GM13977 (cell line): ENCODE measurements around the gene TEN1.

ENCODE experiments used
- DNase-seq: peaks from one replicate; pipeline ENCODE4 v3.0.0; 2012; ENCODE audit warnings: low spot score
- in situ Hi-C: fragments of 300-500 bp; cut with MboI; formaldehyde crosslinking; loops from one replicate; pipeline ENCODE4 v1.12.0; 2022; ENCODE audit warnings: low sequenced_read_pairs, low pct_unique_long_range_greater_than_20kb, mixed read lengths, inconsistent platforms; ENCODE audit not compliant: unreplicated experiment
- TF ChIP-seq, protein P1 (sequence below): IDR thresholded peaks from 2 replicates; pipeline ENCODE4 v1.5.1; 2012; ENCODE audit warnings: mild to moderate bottlenecking, control low read depth; ENCODE audit not compliant: insufficient read depth; ENCODE audit errors: extremely low read depth, missing control alignments

Gene TEN1

DNA sequence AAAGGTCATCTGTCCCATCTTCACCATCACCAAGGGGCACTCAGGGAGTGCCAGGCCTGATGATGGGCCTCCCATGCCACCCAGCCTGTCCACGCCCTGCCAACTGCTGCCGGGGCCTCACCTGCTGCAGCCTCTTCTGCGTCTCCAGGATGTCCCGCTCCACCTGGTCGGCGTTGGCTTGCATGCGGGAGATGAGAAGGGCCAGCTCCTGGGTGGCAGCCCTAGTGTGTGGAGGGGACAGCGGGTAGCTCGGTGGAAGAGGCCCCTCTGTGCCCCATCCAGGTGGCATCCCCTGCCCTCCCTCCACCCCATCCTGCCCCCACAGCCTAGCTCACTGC is 44.8 kb downstream of the TEN1 start:
- DNase-seq, result no peak
- TF ChIP-seq, protein P1, sequence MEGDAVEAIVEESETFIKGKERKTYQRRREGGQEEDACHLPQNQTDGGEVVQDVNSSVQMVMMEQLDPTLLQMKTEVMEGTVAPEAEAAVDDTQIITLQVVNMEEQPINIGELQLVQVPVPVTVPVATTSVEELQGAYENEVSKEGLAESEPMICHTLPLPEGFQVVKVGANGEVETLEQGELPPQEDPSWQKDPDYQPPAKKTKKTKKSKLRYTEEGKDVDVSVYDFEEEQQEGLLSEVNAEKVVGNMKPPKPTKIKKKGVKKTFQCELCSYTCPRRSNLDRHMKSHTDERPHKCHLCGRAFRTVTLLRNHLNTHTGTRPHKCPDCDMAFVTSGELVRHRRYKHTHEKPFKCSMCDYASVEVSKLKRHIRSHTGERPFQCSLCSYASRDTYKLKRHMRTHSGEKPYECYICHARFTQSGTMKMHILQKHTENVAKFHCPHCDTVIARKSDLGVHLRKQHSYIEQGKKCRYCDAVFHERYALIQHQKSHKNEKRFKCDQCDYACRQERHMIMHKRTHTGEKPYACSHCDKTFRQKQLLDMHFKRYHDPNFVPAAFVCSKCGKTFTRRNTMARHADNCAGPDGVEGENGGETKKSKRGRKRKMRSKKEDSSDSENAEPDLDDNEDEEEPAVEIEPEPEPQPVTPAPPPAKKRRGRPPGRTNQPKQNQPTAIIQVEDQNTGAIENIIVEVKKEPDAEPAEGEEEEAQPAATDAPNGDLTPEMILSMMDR, result no peak
- in situ Hi-C loops, result no loop called here

DNA sequence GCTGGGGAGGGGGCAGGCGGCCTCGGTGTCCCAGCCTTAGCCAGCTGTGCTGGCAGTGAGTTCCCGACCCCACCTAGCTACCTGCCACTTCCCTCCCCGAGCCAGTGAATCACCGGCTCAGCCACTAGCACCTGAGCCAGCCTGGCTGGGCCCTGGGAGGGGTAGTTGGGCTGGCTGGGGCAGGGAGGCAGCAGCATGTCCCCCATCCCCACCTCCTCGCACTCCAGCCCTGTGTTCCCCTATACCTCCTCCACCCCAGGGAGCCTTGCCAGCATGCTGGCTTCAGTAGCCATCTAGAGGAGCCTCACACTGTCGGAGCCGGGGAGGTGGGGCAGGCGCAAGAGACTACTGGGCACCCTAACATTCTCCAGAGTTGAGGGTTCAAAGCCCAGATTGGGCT is 45.3 kb downstream of the TEN1 start:
- DNase-seq, result no peak
- TF ChIP-seq, protein P1, result no peak
- in situ Hi-C loops, result no loop called here

DNA sequence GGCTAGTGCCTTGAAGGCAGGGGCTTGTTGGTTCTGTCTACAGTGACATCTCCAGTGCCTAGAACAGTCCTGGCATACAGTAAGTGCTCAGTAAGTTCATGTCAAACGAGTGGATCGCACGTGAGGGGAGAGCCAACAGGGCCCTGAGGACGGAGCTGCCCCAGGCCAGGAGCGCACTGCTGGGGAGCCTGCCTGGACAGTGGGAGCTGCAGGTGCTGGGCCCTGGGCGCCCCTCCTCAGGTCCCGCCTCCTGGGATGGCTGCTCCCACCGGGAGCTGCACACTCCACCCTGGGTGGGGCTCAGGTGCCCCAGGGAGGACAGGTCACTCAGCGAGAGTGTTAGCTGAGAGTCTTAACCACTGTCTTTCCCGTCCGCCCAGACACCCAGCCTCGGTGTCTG is 46.3 kb downstream of the TEN1 start:
- DNase-seq, result no peak
- TF ChIP-seq, protein P1, result no peak
- in situ Hi-C loops, result no loop called here

DNA sequence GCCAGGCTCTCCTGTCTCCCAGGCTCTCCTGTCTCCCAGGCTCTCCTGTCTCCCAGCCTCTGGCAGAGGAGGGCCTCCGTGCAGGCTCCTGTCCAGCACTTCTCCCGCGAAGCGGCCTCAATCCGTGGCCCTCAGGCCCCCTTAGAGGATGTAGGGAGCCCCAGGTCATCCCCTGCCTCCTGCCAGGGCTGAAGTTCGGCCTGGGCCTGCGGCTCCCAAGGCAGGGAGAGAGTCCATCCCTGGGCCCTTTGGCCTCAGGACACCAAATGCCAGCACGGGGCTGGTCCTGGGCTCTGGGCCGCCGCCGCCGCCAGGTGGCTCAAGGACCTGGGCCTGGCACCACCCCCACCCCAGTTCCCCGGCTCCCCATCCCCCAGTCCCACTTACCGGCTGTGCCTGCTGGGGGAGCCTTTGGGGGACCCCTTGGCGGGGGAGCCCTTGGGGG is 47.7 kb downstream of the TEN1 start:
- no peak for DNase-seq
- TF ChIP-seq, protein P1, result no peak
- in situ Hi-C loops, result no loop called here

DNA sequence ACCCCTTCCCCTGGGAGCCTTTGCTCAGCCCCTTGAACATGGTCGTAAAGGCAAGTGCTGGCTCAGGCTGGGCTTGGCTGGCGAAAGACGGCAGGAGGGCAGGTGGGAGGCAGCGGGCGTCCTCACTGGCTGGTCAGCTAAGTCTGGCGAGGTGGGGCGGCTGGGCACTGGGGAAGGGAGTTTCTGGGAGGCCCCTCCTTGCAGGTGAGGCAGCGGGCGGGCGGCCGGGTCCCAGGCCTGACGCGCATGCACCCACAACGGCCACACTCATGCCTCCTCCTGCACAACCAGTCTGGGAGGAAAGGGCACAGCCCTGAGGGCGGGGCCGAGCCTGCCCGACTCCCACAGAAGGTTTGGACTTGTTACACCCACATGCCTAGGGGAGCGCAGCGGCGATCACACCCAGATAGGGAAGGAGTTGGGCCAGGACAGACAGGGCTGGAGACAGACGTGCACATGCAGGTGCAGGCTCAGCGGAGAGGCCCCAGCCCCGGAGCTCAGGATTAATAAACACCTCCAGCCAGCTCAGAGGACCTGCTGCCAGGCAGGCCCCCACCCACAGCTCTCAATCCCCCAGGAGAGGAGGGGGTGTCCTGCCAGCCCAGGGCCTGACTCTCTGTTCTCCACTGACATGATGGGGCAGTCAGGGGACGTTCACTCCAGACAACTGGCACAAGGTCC is 48.3 kb downstream of the TEN1 start, which contains the start of gene EVPL:
TSS of gene EVPL (minus strand) at position 148 of the 681 bp plus-strand sequence. CDS start at position 40, 108 bp downstream.
- no peak for DNase-seq
- in situ Hi-C loops, result no loop called here
- TF ChIP-seq, protein P1, result no peak

DNA sequence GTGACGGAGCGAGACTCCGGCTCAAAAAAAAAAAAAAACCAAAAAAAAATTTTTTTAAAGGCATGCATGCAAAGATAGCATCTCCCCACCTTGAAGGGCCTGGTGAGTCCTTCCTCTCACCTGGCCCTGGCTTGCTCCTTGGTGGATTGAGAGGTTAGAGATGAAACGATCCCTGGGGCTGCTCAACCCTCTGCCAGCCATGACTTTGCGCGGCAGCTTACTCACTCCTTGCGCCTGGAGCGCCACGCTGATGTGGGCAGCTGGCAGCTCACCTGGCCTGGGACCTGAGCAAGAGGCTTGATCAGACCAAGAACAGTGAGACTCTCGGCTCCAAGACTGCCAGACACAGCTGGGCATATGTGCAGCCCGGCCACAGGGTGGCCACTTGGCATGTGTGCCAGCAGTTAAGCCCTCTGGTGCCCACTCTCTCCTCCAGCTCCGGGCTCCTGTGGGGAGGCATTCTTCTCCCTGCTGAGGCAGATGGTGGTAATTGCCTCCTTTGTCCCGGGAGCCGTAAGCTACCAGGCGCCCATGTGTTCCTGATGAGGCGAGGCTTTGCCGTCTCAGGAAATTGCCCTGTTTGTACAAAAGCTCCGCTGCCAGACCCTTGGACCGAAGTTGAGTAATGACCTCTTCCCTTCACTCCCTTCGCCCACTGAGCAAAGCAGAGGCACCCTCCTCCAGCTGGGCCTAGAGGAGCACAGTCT is 53.2 kb downstream of the TEN1 start:
- in situ Hi-C loops, result no loop called here
- TF ChIP-seq, protein P1, result no peak
- no peak for DNase-seq
